ENCODE results near the gene DNAH10. TPM values are rescaled to one million over a fixed set of nuclear protein-coding genes. Genes with fewer than 3 reads are reported as not detected.
A peak's percentile ranks its signal among the peaks of the same experiment; 100 is the strongest.

Gene DNAH10
- total RNA-seq, 1 donor from 2014 or later: 22.6 TPM

- DNase-seq: peak; percentile 82
These were observed 210.6 kb downstream of the DNAH10 start, which contains the start of the genes CCDC92 and ZNF664 for GRCh38 chr12:123972457-123973401. Gene CCDC92 (minus strand): TSS chr12:123972831. CDS start chr12:123944305, 28,526 bp downstream. Gene ZNF664 (plus strand): TSS chr12:123973215. CDS start chr12:124012145, 38,930 bp downstream.

GRCh38 chr12:123973552-123974341, 211.6 kb downstream of the DNAH10 start:
- DNase-seq: peak; percentile 25

GRCh38 chr12:123976227-123976826, 214.2 kb downstream of the DNAH10 start:
- DNase-seq: no peak

- no peak for DNase-seq
These were observed 217.5 kb downstream of the DNAH10 start for GRCh38 chr12:123979566-123979965.

- DNase-seq: no peak
These were observed 220.2 kb downstream of the DNAH10 start for GRCh38 chr12:123982269-123982668.

GRCh38 chr12:123983822-123984485, 221.9 kb downstream of the DNAH10 start:
- DNase-seq: peak; percentile 12

- DNase-seq: no peak
These were observed 222.8 kb downstream of the DNAH10 start for GRCh38 chr12:123984903-123985302.

Small RNA genes within 50 kb of the gene (small RNA-seq; reads per million reads assigned to genes)
- gene AC068790.4 (not detected), gene AC068790.6 (not detected)

Other genes with a start within 250 kb of the DNAH10 start
- gene RILPL1, start 228.6 kb upstream of the DNAH10 start, total RNA-seq: 4.8 TPM
- 244 TPM for gene TMED2, start 177.7 kb upstream of the DNAH10 start, total RNA-seq
- gene DDX55, start 160.2 kb upstream of the DNAH10 start, total RNA-seq: 21.5 TPM
- gene EIF2B1, start 128.6 kb upstream of the DNAH10 start, total RNA-seq: 27.1 TPM
- 38.7 TPM for gene GTF2H3, start 128.5 kb upstream of the DNAH10 start, total RNA-seq
- 17.9 TPM for gene TCTN2, start 91.2 kb upstream of the DNAH10 start, total RNA-seq
- gene ATP6V0A2, start 49.9 kb upstream of the DNAH10 start, total RNA-seq: 32.4 TPM
- 15.0 TPM for gene CCDC92, start 210.5 kb downstream of the DNAH10 start, total RNA-seq
- gene ZNF664, start 210.9 kb downstream of the DNAH10 start, total RNA-seq: 67.5 TPM